ENCODE data around the gene ZNRF1.

- TF ChIP-seq CTCF (IDR thresholded peaks at IDR 0.05) (no peak), POLR2A (IDR thresholded peaks at IDR 0.05) (no peak), POLR2AphosphoS5 (IDR thresholded peaks at IDR 0.05) (no peak)
Observed at GRCh38 chr16:75139498-75139897, 140.7 kb downstream of the ZNRF1 start.

Data from breast epithelium (tissue), 3 donors.